IMR-90 (cell line): ENCODE data around the gene ERH. TPM values are rescaled to one million over a fixed set of nuclear protein-coding genes. Genes with fewer than 3 reads are reported as not detected.

Experiments
- ATAC-seq: fragments of 200-7000 bp; cut with Tn5 transposase; 2 replicates; pipeline ENCODE4 v1.9.1; 2020; ENCODE audit warnings: low read depth, mild to moderate bottlenecking, moderate library complexity
- BruUV-seq: library from RNA; stranded (reverse); fragments of 400-500 nt; replicated peaks from 2 replicates; lab custom pipeline; 2021; lab: Mats Ljungman, UMichigan
- CTCF ChIA-PET: fragments of 300-600 bp; formaldehyde crosslinking; extraction: SDS; loops from one replicate; lab custom pipeline; 2021; ENCODE audit warnings: antibody characterized with exemption; lab: Yijun Ruan, JAX
- POLR2A ChIA-PET: fragments of 300-600 bp; sonication (Branson Sonifier 250); formaldehyde crosslinking; loops from one replicate; lab custom pipeline; 2022; ENCODE audit warnings: antibody characterized with exemption; ENCODE audit not compliant: unreplicated experiment; lab: Charles Lee
- DNase-seq: peaks from one replicate; pipeline ENCODE4 v3.0.0; 2013
- H2AFZ ChIP-seq: replicated peaks from 2 replicates; pipeline ENCODE3; 2013; ENCODE audit warnings: low read length, mild to moderate bottlenecking; ENCODE audit not compliant: poor library complexity
- H2AK5ac ChIP-seq: 2 replicates; pipeline ENCODE4 v1.6.1; 2013; ENCODE audit warnings: low read depth, low read length, inconsistent platforms
- H2AK9ac ChIP-seq: replicated peaks from 2 replicates; pipeline ENCODE3; 2013; ENCODE audit warnings: mild to moderate bottlenecking, low read depth, low read length, moderate library complexity; ENCODE audit not compliant: poor library complexity
- H2BK120ac ChIP-seq: 2 replicates; pipeline ENCODE4 v1.6.1; 2013; ENCODE audit warnings: low read depth, low read length, inconsistent platforms
- H2BK15ac ChIP-seq: 3 replicates; pipeline ENCODE4 v1.6.1; 2013; ENCODE audit warnings: low read depth, low read length, inconsistent platforms
- H2BK20ac ChIP-seq: 2 replicates; pipeline ENCODE4 v1.6.1; 2013; ENCODE audit warnings: low read depth, mild to moderate bottlenecking, inconsistent platforms, low read length, moderate library complexity
- H2BK5ac ChIP-seq: 2 replicates; pipeline ENCODE4 v1.6.1; 2013; ENCODE audit warnings: mild to moderate bottlenecking, low read depth, low read length, inconsistent platforms; ENCODE audit not compliant: poor library complexity, severe bottlenecking
- H3K14ac ChIP-seq: replicated peaks from 2 replicates; pipeline ENCODE4 v1.6.1; 2013; ENCODE audit warnings: low read depth, low read length, inconsistent platforms
- H3K18ac ChIP-seq: 2 replicates; pipeline ENCODE4 v1.6.1; 2013; ENCODE audit warnings: low read depth, low read length, control low read depth
- H3K23ac ChIP-seq: 2 replicates; pipeline ENCODE4 v1.6.1; 2013; ENCODE audit warnings: low read depth, low read length, inconsistent platforms
- H3K27ac ChIP-seq: 2 replicates; pipeline ENCODE4 v1.5.1; 2013; ENCODE audit warnings: mild to moderate bottlenecking, control low read depth, low read length; ENCODE audit not compliant: insufficient read depth
- H3K27me3 ChIP-seq: 2 replicates; pipeline ENCODE4 v1.6.1; 2013; ENCODE audit warnings: low read length; ENCODE audit not compliant: control insufficient read depth, insufficient read depth
- H3K36me3 ChIP-seq: 2 replicates; pipeline ENCODE4 v1.6.1; 2013; ENCODE audit warnings: low read length, mixed read lengths; ENCODE audit not compliant: control insufficient read depth, insufficient read depth
- H3K4ac ChIP-seq: 2 replicates; pipeline ENCODE4 v1.6.1; 2013; ENCODE audit warnings: low read depth, low read length, inconsistent platforms
- H3K4me1 ChIP-seq: 2 replicates; pipeline ENCODE4 v1.6.1; 2013; ENCODE audit warnings: low read length, mixed read lengths; ENCODE audit not compliant: control insufficient read depth, insufficient read depth
- H3K4me2 ChIP-seq: 2 replicates; pipeline ENCODE4 v1.6.1; 2013; ENCODE audit warnings: low read depth, mild to moderate bottlenecking, control low read depth, low read length, moderate library complexity
- H3K4me3 ChIP-seq: 2 replicates; pipeline ENCODE4 v1.5.1; 2013; ENCODE audit warnings: low read depth, mild to moderate bottlenecking, control low read depth, low read length, moderate library complexity; ENCODE audit not compliant: insufficient read depth
- H3K56ac ChIP-seq: 2 replicates; pipeline ENCODE4 v1.6.1; 2013; ENCODE audit warnings: low read length, inconsistent platforms; ENCODE audit not compliant: insufficient read depth; ENCODE audit errors: extremely low read depth
- H3K79me1 ChIP-seq, 2 experiments: 2 replicates each; pipeline ENCODE4 v1.6.1; 2013; ENCODE audit warnings: low read length in 2 of 2, inconsistent platforms in 1 of 2, low read depth in 1 of 2
- H3K9ac ChIP-seq: 2 replicates; pipeline ENCODE4 v1.6.1; 2013; ENCODE audit warnings: low read depth, low read length, control low read depth
- H3K9me1 ChIP-seq: 2 replicates; pipeline ENCODE4 v1.6.1; 2013; ENCODE audit warnings: low read length, inconsistent platforms; ENCODE audit not compliant: insufficient read depth
- H3K9me3 ChIP-seq: 2 replicates; pipeline ENCODE4 v1.6.1; 2013; ENCODE audit warnings: low read length; ENCODE audit not compliant: control insufficient read depth, insufficient read depth
- H4K20me1 ChIP-seq: 2 replicates; pipeline ENCODE4 v1.6.1; 2013; ENCODE audit warnings: low read length, inconsistent platforms; ENCODE audit not compliant: insufficient read depth
- H4K5ac ChIP-seq: 2 replicates; pipeline ENCODE4 v1.6.1; 2013; ENCODE audit warnings: mild to moderate bottlenecking, low read depth, low read length, control low read depth
- H4K8ac ChIP-seq, 2 experiments: 2 replicates each; pipeline ENCODE4 v1.6.1; 2013; ENCODE audit warnings: low read depth in 2 of 2, low read length in 2 of 2, control low read depth in 1 of 2, inconsistent platforms in 1 of 2
- H4K91ac ChIP-seq: 2 replicates; pipeline ENCODE4 v1.6.1; 2013; ENCODE audit warnings: low read depth, low read length, inconsistent platforms; ENCODE audit not compliant: insufficient read depth
- BHLHE40 ChIP-seq: fragments of 150-350 bp; IDR thresholded peaks from 2 replicates; pipeline ENCODE4 v1.6.1; 2016; ENCODE audit warnings: mild to moderate bottlenecking, low read depth, low read length
- CEBPB ChIP-seq: IDR thresholded peaks from 2 replicates; pipeline ENCODE4 v1.6.1; 2012; ENCODE audit warnings: low read depth, low read length, improper control_type of control experiment
- FOS ChIP-seq: fragments of 150-350 bp; IDR thresholded peaks from 2 replicates; pipeline ENCODE4 v1.6.1; 2016; ENCODE audit warnings: low read depth, low read length
- POLR2A ChIP-seq: IDR thresholded peaks from 2 replicates; pipeline ENCODE4 v1.6.1; 2012; ENCODE audit warnings: mild to moderate bottlenecking, low read depth, low read length
- RCOR1 ChIP-seq: IDR thresholded peaks from 2 replicates; pipeline ENCODE4 v1.6.1; 2012; ENCODE audit warnings: mild to moderate bottlenecking, low read length, improper control_type of control experiment; ENCODE audit not compliant: insufficient replicate concordance
- RFX5 ChIP-seq: IDR thresholded peaks from 2 replicates; pipeline ENCODE4 v1.8.0; 2012; ENCODE audit warnings: low read depth, mild to moderate bottlenecking, low read length, moderate library complexity
- whole genome bisulfite sequencing, 2 experiments: methylation state at CpG; one replicate each; pipeline versions ENCODE4 v1.1.5 to v1.1.7; 2013; ENCODE audit warnings: missing lambda C conversion rate in 2 of 2; ENCODE audit not compliant: insufficient read length in 1 of 2; ENCODE audit errors: extremely low coverage in 2 of 2; 5-methylcytosine and 5-hydroxymethylcytosine counted together
- dilution Hi-C: fragments of 300-500 bp; cut with HindIII; formaldehyde crosslinking; loops from one replicate; pipeline ENCODE4 v1.14.3; 2018; ENCODE audit warnings: low sequenced_read_pairs; ENCODE audit not compliant: unreplicated experiment
- in situ Hi-C: fragments of 300-500 bp; cut with MboI; formaldehyde crosslinking; loops from 3 replicates; pipeline ENCODE4 v1.14.3; 2019; ENCODE audit warnings: low sequenced_read_pairs, inconsistent platforms, mixed read lengths
- intact Hi-C: fragments of 100-400 bp; cut with micrococcal nuclease; formaldehyde crosslinking; loops from 2 replicates; pipeline ENCODE4 v1.10.0; 2022
- polyA plus RNA-seq, 3 experiments: library from polyadenylated mRNA; depleted of rRNA; stranded (reverse); fragments of >200 nt; gene quantifications; 2 replicates each; pipeline ENCODE4 v1.2.3, GENCODE V29; 2012; ENCODE audit warnings: low replicate concordance in 1 of 3
- total RNA-seq: library from RNA; depleted of rRNA; stranded (reverse); fragments of >200 nt; gene quantifications from 2 replicates; pipeline ENCODE4 v1.2.3, GENCODE V29; 2012; rRNA removed

ERH gene
- total and polyA plus RNA-seq, 2 of the 4 experiments (the other 2 are of a cell fraction), result 64.2 to 150 TPM

DNA sequence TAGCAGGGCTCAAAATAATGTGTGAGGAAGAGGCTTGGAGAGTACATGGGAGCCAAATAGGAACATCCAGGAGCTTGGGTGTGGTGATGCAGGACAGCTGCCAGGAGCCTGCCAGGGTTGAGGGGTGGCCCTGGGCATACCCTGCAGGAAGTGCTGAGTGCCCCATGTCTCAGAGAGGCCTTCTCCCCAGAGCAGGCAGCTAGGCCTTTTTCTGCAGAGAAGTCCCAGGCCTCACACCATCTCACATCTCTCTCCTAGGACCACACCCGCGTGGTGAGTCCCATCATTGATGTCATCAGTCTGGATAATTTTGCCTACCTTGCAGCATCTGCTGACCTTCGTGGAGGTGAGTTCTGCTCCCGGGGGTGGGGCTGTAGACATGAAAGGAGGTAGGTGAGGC is 66.9 kb downstream of the ERH start:
- Histone ChIP-seq H3K4me2 (no peak overlapping the region), H3K56ac (no peak overlapping the region), H3K27ac (no peak overlapping the region), H3K9me3 (no peaks in the 10 kb centered on the region), H3K4me1 (no peaks in the 10 kb centered on the region), H4K91ac (no peak overlapping the region), H3K79me1 (no peaks in the 10 kb centered on the region), H2BK120ac (no peak overlapping the region), H3K4me3 (no peak overlapping the region), H2AK9ac (no peak overlapping the region), H3K9ac (no peak overlapping the region), H2AFZ (no peak overlapping the region), H2BK15ac (no peak overlapping the region), H4K8ac (no peak overlapping the region), H4K5ac (no peak overlapping the region), H3K4ac (no peak overlapping the region), H3K23ac (no peak overlapping the region), H3K18ac (no peak overlapping the region), H2BK20ac (no peak overlapping the region), H3K9me1 (no peaks in the 10 kb centered on the region; the same call in 1 of the 2 replicates), H3K36me3 (no peaks in the 10 kb centered on the region), H2AK5ac (no peak overlapping the region), H2BK5ac (no peak overlapping the region), H4K20me1 (no peaks in the 10 kb centered on the region), H3K27me3 (peaks cover 47% of the 10 kb centered on the region), H3K14ac (no peak overlapping the region)
- dilution Hi-C loops (no loop called here), intact Hi-C loops (no loop called here), in situ Hi-C loops (no loop called here)
- no peak for DNase-seq
- no peak for TF ChIP-seq FOS
- no peak for TF ChIP-seq POLR2A
- TF ChIP-seq RFX5, result no peak
- no peak for TF ChIP-seq RCOR1
- no peak for TF ChIP-seq BHLHE40
- no peak for TF ChIP-seq CEBPB
- BruUV-seq, result no TSS peak
- ChIA-PET CTCF (no interaction called here), POLR2A (interaction anchor here (0.5 kb wide), 1 partner anchor 63 kb away, joined by 4 read pairs; no protein-coding TSS in a partner anchor)
- no CpG with 5 or more reads among the region's 4 CpGs for WGBS, 2 experiments
- no peak for ATAC-seq

Other genes starting within 250 kb of the ERH start
- 12.2 and 17.6 TPM in 2 replicates for gene DCAF5, start 245.2 kb downstream of the ERH start, total RNA-seq
- gene DCAF5, start 245.2 kb downstream of the ERH start, polyA plus RNA-seq (2012; rRNA removed), result 29.9 and 30.4 TPM in 2 replicates
- 12.8 and 13.3 TPM in 2 replicates for gene EXD2, start 206.8 kb downstream of the ERH start, total RNA-seq
- 9.0 and 11.0 TPM in 2 replicates for gene EXD2, start 206.8 kb downstream of the ERH start, polyA plus RNA-seq (2012; rRNA removed)
- gene GALNT16, start 138.1 kb downstream of the ERH start, total RNA-seq, result 0.28 and 0.36 TPM in 2 replicates
- 0.89 and 1.5 TPM in 2 replicates for gene GALNT16, start 138.1 kb downstream of the ERH start, polyA plus RNA-seq (2012; rRNA removed)
- 137 and 168 TPM in 2 replicates for gene SLC39A9, start 393 bp upstream of the ERH start, total RNA-seq
- 33.1 and 41.4 TPM in 2 replicates for gene SLC39A9, start 393 bp upstream of the ERH start, polyA plus RNA-seq (2012; rRNA removed)
- under 0.01 TPM in 1 of 2 replicates, not detected in the other for gene PLEKHD1, start 86.4 kb upstream of the ERH start, total RNA-seq
- not detected in 2 replicates for gene PLEKHD1, start 86.4 kb upstream of the ERH start, polyA plus RNA-seq (2012; rRNA removed)
- gene CCDC177, start 176.6 kb upstream of the ERH start, total RNA-seq, result not detected in 2 replicates
- gene CCDC177, start 176.6 kb upstream of the ERH start, polyA plus RNA-seq (2012; rRNA removed), result not detected in 2 replicates
- gene SUSD6, start 213.3 kb upstream of the ERH start, total RNA-seq, result 2.3 and 2.5 TPM in 2 replicates
- gene SUSD6, start 213.3 kb upstream of the ERH start, polyA plus RNA-seq (2012; rRNA removed), result 10.1 and 10.4 TPM in 2 replicates